Stomach (tissue), 9 donors: Measurements from ENCODE around the gene TRIB2. TPM values are rescaled to one million over a fixed set of nuclear protein-coding genes. Genes with fewer than 3 reads are reported as not detected.

Experiments used
- DNase-seq, 2 donors: peaks; one replicate each; pipeline versions ENCODE4 v3.0.0 to v3.0.0-alpha.2; 2013 to 2019
- H3K27ac ChIP-seq, 5 donors: fragments of 200-600 bp in 4 of 5; sonication (generic) in 4 of 5; one replicate each; pipeline ENCODE4 v1.5.1; 2013 to 2019; ENCODE audit warnings: mild to moderate bottlenecking in 1 of 5, moderate library complexity in 1 of 5
- H3K27me3 ChIP-seq, 3 donors: fragments of 200-600 bp; sonication (generic); one replicate each; pipeline ENCODE4 v1.5.1; 2017 to 2019; ENCODE audit warnings: mixed run types in 1 of 3
- H3K36me3 ChIP-seq, 4 donors: fragments of 200-600 bp; sonication (generic); 1 replicate in 3 of 4; 2 replicates in 1 of 4; pipeline ENCODE4 v1.5.1; 2016 to 2019
- H3K4me1 ChIP-seq, 4 donors: fragments of 200-600 bp; sonication (generic); one replicate each; pipeline ENCODE4 v1.5.1; 2016 to 2019
- H3K4me3 ChIP-seq, 4 donors: fragments of 200-600 bp; sonication (generic) in 3 of 4; one replicate each; pipeline ENCODE4 v1.5.1; 2016 to 2019; ENCODE audit warnings: mild to moderate bottlenecking in 1 of 4
- H3K9me3 ChIP-seq, 4 donors: fragments of 200-600 bp; sonication (generic); one replicate each; pipeline ENCODE4 v1.5.1; 2016 to 2019
- EP300 ChIP-seq: sonication (generic); formaldehyde crosslinking; IDR thresholded peaks from one replicate; pipeline ENCODE4 v1.6.1; 2017; ENCODE audit warnings: antibody characterized with exemption
- POLR2A ChIP-seq, 4 donors: fragments of 450-650 bp; IDR thresholded peaks; one replicate each; pipeline ENCODE4 v1.6.1; 2016; ENCODE audit warnings: antibody characterized with exemption in 4 of 4, control low read depth in 2 of 4, mild to moderate bottlenecking in 1 of 4, moderate library complexity in 1 of 4
- POLR2AphosphoS5 ChIP-seq, 3 donors: sonication (generic); formaldehyde crosslinking; IDR thresholded peaks; one replicate each; pipeline ENCODE4 v1.6.1; 2016; ENCODE audit warnings: antibody characterized with exemption in 3 of 3
- WGBS, 5 donors: extraction: QIAGEN DNeasy Blood & Tissue Kit in 3 of 5; methylation state at CpG; one replicate each; pipeline versions ENCODE4 v1.1.5 to v1.1.7; 2013 to 2018; 5-methylcytosine and 5-hydroxymethylcytosine counted together
- intact Hi-C: fragments of 100-400 bp; cut with DNase I; formaldehyde crosslinking; loops from one replicate; pipeline ENCODE4 v1.15.1; 2023; ENCODE audit warnings: low total_unique reads
- polyA plus RNA-seq, 3 donors: library from polyadenylated mRNA; stranded (reverse); fragments of 200-250 nt; gene quantifications; one replicate each; pipeline ENCODE4 v1.2.3, GENCODE V29; 2013
- total RNA-seq, 5 donors: library from RNA; depleted of rRNA; stranded (reverse); fragments of >200 nt; gene quantifications; one replicate each; pipeline versions ENCODE4 v1.1.0 to v1.2.3, GENCODE V29; 2014 to 2016
- TF ChIP-seq, protein P1 (sequence below), 7 experiments: fragments of 450-650 bp in 4 of 7; fragments of 200-600 bp in 3 of 7; sonication (generic) in 3 of 7; IDR thresholded peaks; one replicate each; pipeline ENCODE4 v1.5.1; 2016 to 2019; ENCODE audit warnings: antibody characterized with exemption in 7 of 7, control low read depth in 2 of 7, mild to moderate bottlenecking in 1 of 7
- donor health status: healthy with polysubstance abuse.
- donor health status: Bipolar disorder and iron deficiency.
- donor health status: healthy.

Gene TRIB2
- total and polyA plus RNA-seq, 8 donors = 6.4 to 226 (median 50.6) TPM

GRCh38 chr2:12716032-12716281, 779 bp upstream of the TRIB2 start:
- intact Hi-C loops = loop anchor here (10.0 kb wide), 1 partner anchor 881 kb away; no protein-coding TSS in a partner anchor
- WGBS, 5 donors = 1 to 11% (median 4%) methylated on average over 3 of the region's 3 CpGs
- no peak for TF ChIP-seq POLR2AphosphoS5 (IDR thresholded peaks at IDR 0.05)
- no peak for TF ChIP-seq EP300
- TF ChIP-seq POLR2A (IDR thresholded peaks at IDR 0.05) = no peak
- TF ChIP-seq, protein P1, sequence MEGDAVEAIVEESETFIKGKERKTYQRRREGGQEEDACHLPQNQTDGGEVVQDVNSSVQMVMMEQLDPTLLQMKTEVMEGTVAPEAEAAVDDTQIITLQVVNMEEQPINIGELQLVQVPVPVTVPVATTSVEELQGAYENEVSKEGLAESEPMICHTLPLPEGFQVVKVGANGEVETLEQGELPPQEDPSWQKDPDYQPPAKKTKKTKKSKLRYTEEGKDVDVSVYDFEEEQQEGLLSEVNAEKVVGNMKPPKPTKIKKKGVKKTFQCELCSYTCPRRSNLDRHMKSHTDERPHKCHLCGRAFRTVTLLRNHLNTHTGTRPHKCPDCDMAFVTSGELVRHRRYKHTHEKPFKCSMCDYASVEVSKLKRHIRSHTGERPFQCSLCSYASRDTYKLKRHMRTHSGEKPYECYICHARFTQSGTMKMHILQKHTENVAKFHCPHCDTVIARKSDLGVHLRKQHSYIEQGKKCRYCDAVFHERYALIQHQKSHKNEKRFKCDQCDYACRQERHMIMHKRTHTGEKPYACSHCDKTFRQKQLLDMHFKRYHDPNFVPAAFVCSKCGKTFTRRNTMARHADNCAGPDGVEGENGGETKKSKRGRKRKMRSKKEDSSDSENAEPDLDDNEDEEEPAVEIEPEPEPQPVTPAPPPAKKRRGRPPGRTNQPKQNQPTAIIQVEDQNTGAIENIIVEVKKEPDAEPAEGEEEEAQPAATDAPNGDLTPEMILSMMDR (IDR thresholded peaks at IDR 0.05) = peak in 5 of 7 experiments; percentile 48 to 69 (median 67)

GRCh38 chr2:12717191-12718014, 667 bp downstream of the TRIB2 start:
- Histone ChIP-seq H3K4me3 (peak overlapping the region; percentile 69 to 87 (median 72)), H3K36me3 (no peaks in the 10 kb centered on the region), H3K9me3 (no peaks in the 10 kb centered on the region), H3K4me1 (peaks cover 38 to 57% (median 49%) of the 10 kb centered on the region in 4 donors), H3K27me3 (peaks cover 0 to 14% (median 0%) of the 10 kb centered on the region in 3 donors), H3K27ac (peak overlapping the region; percentile 92 to 97 (median 95))
- intact Hi-C loops = loop anchor here (10.0 kb wide), 1 partner anchor 883 kb away; no protein-coding TSS in a partner anchor
- 0 to 1% (median 0%) methylated on average over 40 to 74 of the region's 74 CpGs for WGBS, 5 donors
- peak in 1 of 4 donors; percentile 3 for TF ChIP-seq POLR2A (IDR thresholded peaks at IDR 0.05)
- TF ChIP-seq EP300 = no peak
- TF ChIP-seq, protein P1 (IDR thresholded peaks at IDR 0.05) = peak in 4 of 7 experiments; percentile 12 to 44 (median 34)
- peak in 1 of 3 donors; percentile 31 for TF ChIP-seq POLR2AphosphoS5 (IDR thresholded peaks at IDR 0.05)
- peak; percentile 72 to 85 for DNase-seq

More at GRCh38 chr2:12716032-12716281, 779 bp upstream of the TRIB2 start:
- peak; percentile 86 to 94 for DNase-seq
- no peaks in the 10 kb centered on the region for H3K9me3 ChIP-seq
- peaks cover 0 to 14% (median 0%) of the 10 kb centered on the region in 3 donors for H3K27me3 ChIP-seq
- H3K4me1 ChIP-seq = peaks cover 24 to 42% (median 34%) of the 10 kb centered on the region in 4 donors
- no peaks in the 10 kb centered on the region for H3K36me3 ChIP-seq
- peak overlapping the region; percentile 92 to 97 (median 95) for H3K27ac ChIP-seq
- peak overlapping the region; percentile 69 to 87 (median 72) for H3K4me3 ChIP-seq

DNA sequence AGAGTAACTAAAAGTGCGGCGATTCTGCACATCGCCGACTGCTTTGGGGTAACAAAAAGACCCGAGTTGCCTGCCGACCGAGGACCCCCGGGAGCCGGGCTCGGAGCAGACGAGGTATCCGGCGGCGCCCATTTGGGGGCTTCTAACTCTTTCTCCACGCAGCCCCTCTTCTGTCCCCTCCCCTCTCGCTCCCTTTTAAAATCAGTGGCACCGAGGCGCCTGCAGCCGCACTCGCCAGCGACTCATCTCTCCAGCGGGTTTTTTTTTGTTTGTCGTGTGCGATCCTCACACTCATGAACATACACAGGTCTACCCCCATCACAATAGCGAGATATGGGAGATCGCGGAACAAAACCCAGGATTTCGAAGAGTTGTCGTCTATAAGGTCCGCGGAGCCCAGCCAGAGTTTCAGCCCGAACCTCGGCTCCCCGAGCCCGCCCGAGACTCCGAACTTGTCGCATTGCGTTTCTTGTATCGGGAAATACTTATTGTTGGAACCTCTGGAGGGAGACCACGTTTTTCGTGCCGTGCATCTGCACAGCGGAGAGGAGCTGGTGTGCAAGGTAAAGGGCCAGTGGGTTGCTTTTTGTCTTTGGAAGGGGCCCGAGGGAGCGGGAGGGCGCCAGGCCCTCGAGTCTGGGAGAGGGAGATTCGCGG, 1.4 kb downstream of the TRIB2 start:
- Histone ChIP-seq H3K4me3 (peak overlapping the region; percentile 69 to 87 (median 72)), H3K27ac (peak overlapping the region; percentile 92 to 97 (median 95)), H3K9me3 (no peaks in the 10 kb centered on the region), H3K36me3 (peaks cover 0 to under 1% (median 0%) of the 10 kb centered on the region in 4 donors), H3K27me3 (peaks cover 0 to 14% (median 0%) of the 10 kb centered on the region in 3 donors), H3K4me1 (peaks cover 38 to 64% (median 56%) of the 10 kb centered on the region in 4 donors)
- TF ChIP-seq, protein P1 (IDR thresholded peaks at IDR 0.05) = no peak
- TF ChIP-seq EP300 = no peak
- no peak for TF ChIP-seq POLR2A (IDR thresholded peaks at IDR 0.05)
- peak in 2 of 3 donors; percentile 16 to 34 for TF ChIP-seq POLR2AphosphoS5 (IDR thresholded peaks at IDR 0.05)
- WGBS, 5 donors = 0 to 1% (median 0%) methylated on average over 48 to 50 of the region's 50 CpGs
- intact Hi-C loops = loop anchor here (10.0 kb wide), 1 partner anchor 883 kb away; no protein-coding TSS in a partner anchor
- peak; percentile 39 to 71 for DNase-seq
